OCI-LY3 (cell line): ENCODE measurements around the gene LBHD1.
A peak's percentile ranks its signal among the peaks of the same experiment; 100 is the strongest.

ENCODE experiments used
- H2AFZ ChIP-seq: fragments of 200-600, 300-600 bp; shearing (Covaris generic); 2 replicates; pipeline ENCODE4 v1.6.0; 2014; ENCODE audit warnings: antibody characterized with exemption, low read depth, low read length
- H3K27ac ChIP-seq: fragments of 200-600, 300-600 bp; sonication (generic); 2 replicates; pipeline ENCODE4 v1.5.1; 2014; ENCODE audit warnings: mild to moderate bottlenecking, low read length, moderate library complexity, mixed read lengths
- H3K27me3 ChIP-seq: fragments of 200-600, 300-600 bp; sonication (generic); 2 replicates; pipeline ENCODE4 v1.6.1; 2014; ENCODE audit warnings: low read depth, low read length, mixed read lengths
- H3K36me3 ChIP-seq: fragments of 200-600, 300-600 bp; sonication (generic); replicated peaks from 2 replicates; pipeline ENCODE3; 2014; ENCODE audit warnings: low read depth, low read length, mixed read lengths
- H3K4me1 ChIP-seq: fragments of 300-600, 200-600 bp; sonication (generic); 2 replicates; pipeline ENCODE4 v1.6.1; 2014; ENCODE audit warnings: low read length, mixed read lengths
- H3K4me2 ChIP-seq: fragments of 200-600, 300-600 bp; sonication (generic); 2 replicates; pipeline ENCODE4 v1.6.1; 2014; ENCODE audit warnings: low read length, mixed read lengths
- H3K4me3 ChIP-seq: fragments of 300-600, 200-600 bp; sonication (generic); 2 replicates; pipeline ENCODE4 v1.5.1; 2014; ENCODE audit warnings: antibody characterized with exemption, mild to moderate bottlenecking, low read length, moderate library complexity
- H3K79me2 ChIP-seq: fragments of 300-600, 200-600 bp; shearing (Covaris generic); 2 replicates; pipeline ENCODE4 v1.6.1; 2014; ENCODE audit warnings: mild to moderate bottlenecking, low read length, mixed read lengths
- H3K9ac ChIP-seq: fragments of 300-600, 200-600 bp; shearing (Covaris generic); 2 replicates; pipeline ENCODE4 v1.6.0; 2014; ENCODE audit warnings: mild to moderate bottlenecking, low read length, moderate library complexity
- H3K9me3 ChIP-seq: fragments of 200-600, 300-600 bp; shearing (Covaris generic); 2 replicates; pipeline ENCODE4 v1.6.1; 2014; ENCODE audit warnings: low read length, mixed read lengths; ENCODE audit not compliant: insufficient read depth
- H4K20me1 ChIP-seq: fragments of 200-600, 300-600 bp; sonication (generic); 2 replicates; pipeline ENCODE4 v1.6.1; 2016; ENCODE audit warnings: low read length, mixed read lengths; ENCODE audit not compliant: insufficient read depth
- CTCF ChIP-seq: fragments of 200-600, 300-600 bp; sonication (generic); IDR thresholded peaks from 2 replicates; pipeline ENCODE4 v1.5.1; 2014; ENCODE audit warnings: antibody characterized with exemption, low read length, low read depth
- EZH2phosphoT487 ChIP-seq: fragments of 200-600 bp; shearing (Covaris generic); IDR thresholded peaks from 2 replicates; pipeline ENCODE4 v1.6.1; 2018; ENCODE audit warnings: antibody characterized with exemption, mixed run types, low read depth

Gene LBHD1

GRCh38 chr11:62667460-62667859 is 4.6 kb downstream of the LBHD1 start:
- Histone ChIP-seq H3K4me3 (peak overlapping the region; percentile 88), H3K9ac (peak overlapping the region; percentile 95), H3K9me3 (no peaks in the 10 kb centered on the region), H3K27ac (peak overlapping the region; percentile 85), H3K36me3 (peaks cover 34% of the 10 kb centered on the region), H4K20me1 (no peaks in the 10 kb centered on the region), H3K27me3 (no peaks in the 10 kb centered on the region), H3K4me1 (peaks cover 25% of the 10 kb centered on the region), H3K4me2 (peak overlapping the region; percentile 90), H3K79me2 (peaks cover 83% of the 10 kb centered on the region), H2AFZ (no peak overlapping the region)
- no peak for TF ChIP-seq EZH2phosphoT487
- TF ChIP-seq CTCF = no peak

- Histone ChIP-seq H3K4me1 (peaks cover 23% of the 10 kb centered on the region), H3K27me3 (no peaks in the 10 kb centered on the region), H3K9ac (peak overlapping the region; percentile 95), H4K20me1 (no peaks in the 10 kb centered on the region), H3K9me3 (no peaks in the 10 kb centered on the region), H3K4me2 (peak overlapping the region; percentile 90), H3K36me3 (peaks cover 35% of the 10 kb centered on the region), H3K4me3 (peak overlapping the region; percentile 88), H3K27ac (peak overlapping the region; percentile 85), H2AFZ (no peak overlapping the region), H3K79me2 (peaks cover 72% of the 10 kb centered on the region)
- TF ChIP-seq EZH2phosphoT487 (no peak), CTCF (no peak)
These were observed 5.7 kb downstream of the LBHD1 start for GRCh38 chr11:62666259-62666926.

GRCh38 chr11:62665599-62666258 is 6.3 kb downstream of the LBHD1 start:
- Histone ChIP-seq H4K20me1 (no peaks in the 10 kb centered on the region), H3K4me2 (peak overlapping the region; percentile 90), H3K9ac (peak overlapping the region; percentile 95), H3K4me1 (peaks cover 20% of the 10 kb centered on the region), H2AFZ (no peak overlapping the region), H3K27me3 (no peaks in the 10 kb centered on the region), H3K27ac (peak overlapping the region; percentile 85), H3K79me2 (peaks cover 65% of the 10 kb centered on the region), H3K36me3 (peaks cover 36% of the 10 kb centered on the region), H3K4me3 (peak overlapping the region; percentile 88), H3K9me3 (no peaks in the 10 kb centered on the region)
- TF ChIP-seq EZH2phosphoT487 (no peak), CTCF (peak; percentile 15; the same call in 1 of the 2 replicates)

GRCh38 chr11:62665075-62665598 is 6.9 kb downstream of the LBHD1 start, which contains the start of the genes C11orf98 and CSKMT:
TSS of gene C11orf98 (minus strand) at chr11:62665210. CDS start at chr11:62665169, 41 bp downstream.
TSS of gene CSKMT (plus strand) at chr11:62665312. CDS start at chr11:62665880, 568 bp downstream.
- peaks cover 20% of the 10 kb centered on the region for H3K4me1 ChIP-seq
- peak within 1 kb of the TSS; percentile 74 for H2AFZ ChIP-seq
- peak within 1 kb of the TSS; percentile 95 for H3K9ac ChIP-seq
- peaks cover 60% of the 10 kb centered on the region for H3K79me2 ChIP-seq
- no peaks in the 10 kb centered on the region for H4K20me1 ChIP-seq
- peak within 1 kb of the TSS; percentile 88 for H3K4me3 ChIP-seq
- H3K36me3 ChIP-seq = peaks cover 36% of the 10 kb centered on the region
- TF ChIP-seq EZH2phosphoT487 = no peak
- no peak for TF ChIP-seq CTCF
- H3K27ac ChIP-seq = peak within 1 kb of the TSS; percentile 85
- peak within 1 kb of the TSS; percentile 90 for H3K4me2 ChIP-seq
- H3K9me3 ChIP-seq = no peaks in the 10 kb centered on the region
- H3K27me3 ChIP-seq = no peaks in the 10 kb centered on the region
